K562 treated with DMSO at 1 percent for 48 hours (cell line): Measurements from ENCODE around the gene MALT1. TPM values are rescaled to one million over a fixed set of nuclear protein-coding genes. Genes with fewer than 3 reads are reported as not detected.

Source experiments
- total RNA-seq: library from RNA; unstranded; fragments of 300-600 nt; gene quantifications from 2 replicates; pipeline ENCODE4 v1.2.3, GENCODE V29; 2022; ENCODE audit warnings: low replicate concordance; ENCODE audit errors: extremely low read depth

Gene MALT1
- total RNA-seq: not detected in 2 replicates

GRCh38 chr18:58671111-58671631, at the start of gene MALT1:
TSS of gene MALT1 (plus strand) at chr18:58671465. CDS start at chr18:58671644, 179 bp downstream.

Other genes starting within 250 kb of the MALT1 start
- not detected in 2 replicates for gene ALPK2, start 42.4 kb upstream of the MALT1 start, total RNA-seq
- not detected in 2 replicates for gene ZNF532, start 193.4 kb downstream of the MALT1 start, total RNA-seq